ENCODE data around the gene DCP1B.

Gene DCP1B

GRCh38 chr12:1933342-1934051, 70.8 kb downstream of the DCP1B start:
- DNase-seq (ENCODE audit: low spot score): peak; percentile 74
- in situ Hi-C loops (cut with MboI; ENCODE audit: low pct_unique_long_range_greater_than_20kb, low sequenced_read_pairs, unreplicated experiment): loop anchor here (10.0 kb wide), 1 partner anchor 279 kb away; no protein-coding TSS in a partner anchor
- TF ChIP-seq CTCF (IDR thresholded peaks at IDR 0.05; ENCODE audit: extremely low read depth, insufficient read depth, missing control alignments): no peak

- in situ Hi-C loops (cut with MboI; ENCODE audit: low pct_unique_long_range_greater_than_20kb, low sequenced_read_pairs, unreplicated experiment): loop anchor here (10.0 kb wide), 1 partner anchor 278 kb away; no protein-coding TSS in a partner anchor
- peak; percentile 40 for DNase-seq (ENCODE audit: low spot score)
- TF ChIP-seq CTCF (IDR thresholded peaks at IDR 0.05; ENCODE audit: extremely low read depth, insufficient read depth, missing control alignments): no peak
These were observed 71.9 kb downstream of the DCP1B start for GRCh38 chr12:1932264-1932777.

GRCh38 chr12:1931642-1932041, 72.6 kb downstream of the DCP1B start:
- no peak for TF ChIP-seq CTCF (IDR thresholded peaks at IDR 0.05; ENCODE audit: extremely low read depth, insufficient read depth, missing control alignments)
- in situ Hi-C loops (cut with MboI; ENCODE audit: low pct_unique_long_range_greater_than_20kb, low sequenced_read_pairs, unreplicated experiment): loop anchor here (10.0 kb wide), 1 partner anchor 277 kb away; no protein-coding TSS in a partner anchor
- no peak for DNase-seq (ENCODE audit: low spot score)

GRCh38 chr12:1930803-1931597, 73.3 kb downstream of the DCP1B start:
- in situ Hi-C loops (cut with MboI; ENCODE audit: low pct_unique_long_range_greater_than_20kb, low sequenced_read_pairs, unreplicated experiment): loop anchor here (10.0 kb wide), 1 partner anchor 276 kb away; no protein-coding TSS in a partner anchor
- DNase-seq (ENCODE audit: low spot score): no peak
- TF ChIP-seq CTCF (IDR thresholded peaks at IDR 0.05; ENCODE audit: extremely low read depth, insufficient read depth, missing control alignments): no peak

GRCh38 chr12:1929985-1930802, 74.1 kb downstream of the DCP1B start:
- in situ Hi-C loops (cut with MboI; ENCODE audit: low pct_unique_long_range_greater_than_20kb, low sequenced_read_pairs, unreplicated experiment): loop anchor here (10.0 kb wide), 1 partner anchor 275 kb away; no protein-coding TSS in a partner anchor
- DNase-seq (ENCODE audit: low spot score): no peak
- TF ChIP-seq CTCF (IDR thresholded peaks at IDR 0.05; ENCODE audit: extremely low read depth, insufficient read depth, missing control alignments): no peak
